ENCODE measurements around the gene EXOC4.

EXOC4 gene

DNA sequence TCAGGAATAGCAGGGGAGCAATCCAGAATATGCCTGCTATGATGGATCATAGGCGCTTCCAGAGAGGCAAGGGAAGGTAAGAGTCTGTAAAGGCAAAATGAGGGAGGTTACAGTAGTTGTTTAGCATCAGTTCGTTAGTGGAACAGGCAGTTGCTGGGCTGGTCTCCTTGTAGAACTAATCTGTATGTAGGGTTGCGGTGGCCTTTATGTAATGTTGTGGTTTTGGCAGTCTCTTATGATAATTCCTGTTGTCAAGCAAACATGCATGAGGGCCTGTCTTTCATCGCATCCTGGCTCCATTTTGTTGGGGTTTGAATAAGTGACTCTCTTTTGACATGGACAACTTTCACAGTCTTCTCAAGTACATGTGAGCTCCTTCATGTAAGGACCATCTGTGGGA is 446.5 kb downstream of the EXOC4 start:
- no peak overlapping the region for H3K9ac ChIP-seq (ENCODE audit: insufficient read length)
- H3K4me3 ChIP-seq: no peak overlapping the region
- no peaks in the 10 kb centered on the region for H3K36me3 ChIP-seq (ENCODE audit: insufficient read depth, low read length)
- DNase-seq (ENCODE audit: low read depth, low spot score): no peak
- no peak overlapping the region for H3K27ac ChIP-seq
- no peaks in the 10 kb centered on the region for H3K9me3 ChIP-seq (ENCODE audit: low read depth, low read length)
- TF ChIP-seq FOXP2 (optimal IDR thresholded peaks at IDR 0.05; ENCODE audit: control extremely low read depth, extremely low read length, insufficient read depth) (no peak), EZH2 (IDR thresholded peaks at IDR 0.05) (no peak), POLR2AphosphoS5 (IDR thresholded peaks at IDR 0.05; ENCODE audit: borderline replicate concordance, low read depth, low read length) (no peak)

- Histone ChIP-seq H3K4me3 (no peak overlapping the region), H3K9me3 (ENCODE audit: low read depth, low read length) (no peaks in the 10 kb centered on the region), H3K27ac (no peak overlapping the region), H3K9ac (ENCODE audit: insufficient read length) (no peak overlapping the region), H3K36me3 (ENCODE audit: insufficient read depth, low read length) (no peaks in the 10 kb centered on the region)
- DNase-seq (ENCODE audit: low read depth, low spot score): no peak
- no peak for TF ChIP-seq EZH2 (IDR thresholded peaks at IDR 0.05)
- no peak for TF ChIP-seq FOXP2 (optimal IDR thresholded peaks at IDR 0.05; ENCODE audit: control extremely low read depth, extremely low read length, insufficient read depth)
- no peak for TF ChIP-seq POLR2AphosphoS5 (IDR thresholded peaks at IDR 0.05; ENCODE audit: borderline replicate concordance, low read depth, low read length)
These were observed 449.2 kb downstream of the EXOC4 start for GRCh38 chr7:133702078-133702477.

DNA sequence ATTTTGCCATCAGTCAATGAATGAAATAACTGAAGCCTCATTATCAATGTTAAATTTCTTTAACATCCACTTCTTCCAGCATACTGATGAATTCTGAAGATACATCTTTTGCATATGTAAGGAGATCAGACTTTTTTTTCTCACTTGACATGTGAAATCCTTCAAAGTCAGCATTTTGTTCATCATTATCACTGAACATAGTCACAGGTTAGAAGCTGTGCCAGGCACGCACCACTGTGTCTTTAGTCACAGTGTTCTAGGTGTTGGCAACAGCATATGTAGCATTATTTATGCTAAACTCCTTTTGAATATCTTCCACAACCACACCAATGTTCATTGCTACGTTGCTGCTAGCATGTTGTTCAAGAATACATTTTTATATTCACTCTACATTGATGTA is 450.1 kb downstream of the EXOC4 start:
- no peaks in the 10 kb centered on the region for H3K9me3 ChIP-seq (ENCODE audit: low read depth, low read length)
- TF ChIP-seq FOXP2 (optimal IDR thresholded peaks at IDR 0.05; ENCODE audit: control extremely low read depth, extremely low read length, insufficient read depth) (no peak), POLR2AphosphoS5 (IDR thresholded peaks at IDR 0.05; ENCODE audit: borderline replicate concordance, low read depth, low read length) (no peak), EZH2 (IDR thresholded peaks at IDR 0.05) (no peak)
- no peak overlapping the region for H3K4me3 ChIP-seq
- H3K27ac ChIP-seq: no peak overlapping the region
- no peak for DNase-seq (ENCODE audit: low read depth, low spot score)
- H3K9ac ChIP-seq (ENCODE audit: insufficient read length): no peak overlapping the region
- no peaks in the 10 kb centered on the region for H3K36me3 ChIP-seq (ENCODE audit: insufficient read depth, low read length)

- H3K9me3 ChIP-seq (ENCODE audit: low read depth, low read length): no peaks in the 10 kb centered on the region
- no peak overlapping the region for H3K4me3 ChIP-seq
- no peaks in the 10 kb centered on the region for H3K36me3 ChIP-seq (ENCODE audit: insufficient read depth, low read length)
- H3K27ac ChIP-seq: no peak overlapping the region
- TF ChIP-seq EZH2 (IDR thresholded peaks at IDR 0.05): no peak
- no peak for TF ChIP-seq FOXP2 (optimal IDR thresholded peaks at IDR 0.05; ENCODE audit: control extremely low read depth, extremely low read length, insufficient read depth)
- no peak for TF ChIP-seq POLR2AphosphoS5 (IDR thresholded peaks at IDR 0.05; ENCODE audit: borderline replicate concordance, low read depth, low read length)
- no peak overlapping the region for H3K9ac ChIP-seq (ENCODE audit: insufficient read length)
- DNase-seq (ENCODE audit: low read depth, low spot score): no peak
These were observed 450.7 kb downstream of the EXOC4 start for GRCh38 chr7:133703547-133703946.

DNA sequence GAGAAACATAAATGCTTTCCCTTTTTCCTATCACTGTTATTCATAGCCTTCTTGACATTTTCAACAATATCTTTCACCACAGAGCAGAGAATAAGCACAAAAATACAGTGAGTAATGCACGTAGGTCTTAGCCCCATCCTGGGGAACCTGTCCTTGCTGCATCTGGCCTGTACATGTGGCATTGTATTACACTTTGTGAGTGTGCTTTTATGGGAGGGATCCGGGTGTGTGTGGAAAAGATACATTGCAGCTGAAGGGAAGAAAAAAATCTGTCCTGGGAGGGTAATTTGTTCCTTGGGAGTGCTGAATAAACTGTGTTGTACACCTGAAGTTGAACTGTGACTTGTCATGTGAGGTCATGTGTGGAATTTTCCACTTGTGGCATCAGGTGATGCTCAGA is 451.6 kb downstream of the EXOC4 start:
- Histone ChIP-seq H3K4me3 (no peak overlapping the region), H3K36me3 (ENCODE audit: insufficient read depth, low read length) (no peaks in the 10 kb centered on the region), H3K9me3 (ENCODE audit: low read depth, low read length) (no peaks in the 10 kb centered on the region), H3K9ac (ENCODE audit: insufficient read length) (no peak overlapping the region), H3K27ac (no peak overlapping the region)
- TF ChIP-seq POLR2AphosphoS5 (IDR thresholded peaks at IDR 0.05; ENCODE audit: borderline replicate concordance, low read depth, low read length) (no peak), FOXP2 (optimal IDR thresholded peaks at IDR 0.05; ENCODE audit: control extremely low read depth, extremely low read length, insufficient read depth) (no peak), EZH2 (IDR thresholded peaks at IDR 0.05) (no peak)
- DNase-seq (ENCODE audit: low read depth, low spot score): no peak

- no peak overlapping the region for H3K4me3 ChIP-seq
- no peak for DNase-seq (ENCODE audit: low read depth, low spot score)
- H3K36me3 ChIP-seq (ENCODE audit: insufficient read depth, low read length): no peaks in the 10 kb centered on the region
- no peak overlapping the region for H3K9ac ChIP-seq (ENCODE audit: insufficient read length)
- no peaks in the 10 kb centered on the region for H3K9me3 ChIP-seq (ENCODE audit: low read depth, low read length)
- no peak overlapping the region for H3K27ac ChIP-seq
- no peak for TF ChIP-seq FOXP2 (optimal IDR thresholded peaks at IDR 0.05; ENCODE audit: control extremely low read depth, extremely low read length, insufficient read depth)
- no peak for TF ChIP-seq EZH2 (IDR thresholded peaks at IDR 0.05)
- TF ChIP-seq POLR2AphosphoS5 (IDR thresholded peaks at IDR 0.05; ENCODE audit: borderline replicate concordance, low read depth, low read length): no peak
These were observed 452.7 kb downstream of the EXOC4 start for GRCh38 chr7:133705596-133705995.

DNA sequence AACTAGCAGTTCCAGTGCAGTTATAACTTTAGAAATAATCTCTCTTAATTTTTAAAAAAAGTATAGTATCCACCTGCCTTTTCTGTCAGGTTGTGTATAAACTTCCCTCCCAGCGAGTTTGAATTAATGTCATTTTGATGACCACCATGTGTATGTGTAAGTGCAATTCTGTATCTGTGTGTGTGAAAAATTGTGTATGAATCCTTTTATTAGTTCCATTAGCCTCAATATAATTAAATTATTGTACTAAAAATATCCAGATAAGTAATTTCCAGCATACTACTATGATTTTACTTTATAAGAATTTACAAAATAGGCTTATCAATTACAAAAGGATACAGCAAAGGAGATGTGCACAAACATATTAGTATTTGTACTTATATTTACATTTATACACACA is 453.1 kb downstream of the EXOC4 start:
- no peak overlapping the region for H3K9ac ChIP-seq (ENCODE audit: insufficient read length)
- TF ChIP-seq POLR2AphosphoS5 (IDR thresholded peaks at IDR 0.05; ENCODE audit: borderline replicate concordance, low read depth, low read length): no peak
- no peak for TF ChIP-seq FOXP2 (optimal IDR thresholded peaks at IDR 0.05; ENCODE audit: control extremely low read depth, extremely low read length, insufficient read depth)
- TF ChIP-seq EZH2 (IDR thresholded peaks at IDR 0.05): no peak
- no peak overlapping the region for H3K4me3 ChIP-seq
- no peaks in the 10 kb centered on the region for H3K9me3 ChIP-seq (ENCODE audit: low read depth, low read length)
- no peaks in the 10 kb centered on the region for H3K36me3 ChIP-seq (ENCODE audit: insufficient read depth, low read length)
- DNase-seq (ENCODE audit: low read depth, low spot score): no peak
- H3K27ac ChIP-seq: no peak overlapping the region

DNA sequence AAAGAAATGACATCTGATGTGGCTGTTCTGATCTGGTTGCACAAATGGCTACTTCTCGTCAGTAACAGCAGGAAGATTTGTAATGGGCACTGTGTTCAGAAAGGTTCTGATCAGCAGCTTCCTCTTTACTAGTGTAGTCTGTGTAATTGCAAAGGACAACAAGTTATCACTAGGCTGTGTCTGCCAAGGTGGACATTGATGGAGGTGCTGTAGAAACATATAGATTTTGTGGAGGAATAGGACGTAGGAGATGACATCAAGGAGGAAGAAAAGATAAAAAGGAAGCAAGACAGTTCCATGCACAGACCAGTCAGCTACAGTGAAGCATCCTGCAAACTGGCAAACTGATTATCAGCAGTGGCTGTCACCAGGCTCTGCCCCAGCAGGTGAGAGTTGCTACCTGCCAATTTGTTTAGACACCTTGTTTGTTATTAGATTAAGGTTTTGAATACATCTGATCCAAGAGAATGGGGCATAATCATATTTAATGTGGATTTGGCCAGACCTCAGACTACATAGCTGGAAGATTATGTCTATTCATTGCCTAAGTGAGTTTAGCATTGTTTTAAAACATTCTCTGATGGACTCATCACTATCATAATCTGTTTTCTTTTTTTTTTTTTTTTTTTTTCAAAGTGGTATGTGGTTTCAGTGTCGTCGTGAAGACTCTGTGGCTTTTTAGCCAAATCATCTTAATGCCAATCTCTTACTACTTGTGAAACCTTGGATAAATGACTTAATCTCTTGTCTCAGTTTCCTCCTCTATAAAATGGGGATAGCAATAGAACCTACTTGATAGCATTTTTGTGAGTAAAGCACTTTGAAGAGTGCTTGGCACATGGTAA is 456.4 kb downstream of the EXOC4 start:
- H3K4me3 ChIP-seq: no peak overlapping the region
- no peak overlapping the region for H3K27ac ChIP-seq
- no peak for TF ChIP-seq FOXP2 (optimal IDR thresholded peaks at IDR 0.05; ENCODE audit: control extremely low read depth, extremely low read length, insufficient read depth)
- TF ChIP-seq POLR2AphosphoS5 (IDR thresholded peaks at IDR 0.05; ENCODE audit: borderline replicate concordance, low read depth, low read length): no peak
- no peak for TF ChIP-seq EZH2 (IDR thresholded peaks at IDR 0.05)
- H3K9me3 ChIP-seq (ENCODE audit: low read depth, low read length): no peaks in the 10 kb centered on the region
- DNase-seq (ENCODE audit: low read depth, low spot score): no peak
- no peak overlapping the region for H3K9ac ChIP-seq (ENCODE audit: insufficient read length)
- H3K36me3 ChIP-seq (ENCODE audit: insufficient read depth, low read length): no peaks in the 10 kb centered on the region

Measured in SK-N-MC (cell line).